ENCODE measurements around the gene RPS3A. TPM values are rescaled to one million over a fixed set of nuclear protein-coding genes. Genes with fewer than 3 reads are reported as not detected.

The RPS3A gene
- total and polyA plus RNA-seq, 2 donors (not counting 3 experiments of a cell fraction or from before 2014, with no cell fraction given) = 1,367 to 1,494 TPM

GRCh38 chr4:151052785-151053184 lies 46.6 kb upstream of the RPS3A start:
- no peak overlapping the region for H3K4me3 ChIP-seq (replicated peaks in 1 of 3; ENCODE audit: insufficient read depth in 1 of 3, low read depth in 1 of 3, low read length in 3 of 3)
- no TSS peak for BruUV-seq (replicated peaks)
- CTCF ChIA-PET = no interaction called here

More at GRCh38 chr4:151052785-151053184, 46.6 kb upstream of the RPS3A start:
- Histone ChIP-seq H3K36me3 (ENCODE audit: control insufficient read depth in 2 of 2, extremely low read depth in 1 of 2, insufficient read depth in 2 of 2, low read length in 2 of 2) (no peaks in the 10 kb centered on the region), H2AFZ (ENCODE audit: low read depth, low read length) (no peak overlapping the region), H4K20me1 (replicated peaks; ENCODE audit: control insufficient read depth, extremely low read depth, insufficient read depth, low read length) (no peaks in the 10 kb centered on the region), H3K27ac (ENCODE audit: insufficient read depth, low read depth, low read length) (no peak overlapping the region), H3K4me1 (ENCODE audit: control insufficient read depth, extremely low read depth, insufficient read depth, low read length) (no peaks in the 10 kb centered on the region), H3K9ac (replicated peaks; ENCODE audit: extremely low read depth, insufficient read depth, low read length) (no peak overlapping the region), H3K4me2 (ENCODE audit: insufficient read depth, low read length) (no peak overlapping the region), H3K9me3 (replicated peaks; ENCODE audit: control insufficient read depth, insufficient read depth, low read length) (no peaks in the 10 kb centered on the region), H3K27me3 (ENCODE audit: control insufficient read depth in 2 of 2, insufficient read depth in 2 of 2, low read length in 2 of 2) (no peaks in the 10 kb centered on the region), H3K9me1 (replicated peaks; ENCODE audit: control insufficient read depth, extremely low read depth, insufficient read depth, low read length) (no peaks in the 10 kb centered on the region), H3K79me2 (ENCODE audit: control insufficient read depth, insufficient read depth, low read length) (no peaks in the 10 kb centered on the region)
- no peak for TF ChIP-seq CTCF (IDR thresholded peaks at IDR 0.05; ENCODE audit: extremely low read depth in 1 of 2, insufficient read depth in 1 of 2, low read depth in 1 of 2, low read length in 2 of 2)
- no peak for TF ChIP-seq MAX (IDR thresholded peaks at IDR 0.05; ENCODE audit: insufficient read depth, insufficient read length)
- TF ChIP-seq MYC (IDR thresholded peaks at IDR 0.05; ENCODE audit: low read depth, low read length) = no peak
- no peak for TF ChIP-seq EZH2 (IDR thresholded peaks at IDR 0.05; ENCODE audit: borderline replicate concordance, low read depth, low read length, severe bottlenecking)
- no peak for TF ChIP-seq POLR2A (IDR thresholded peaks at IDR 0.05; ENCODE audit: low read depth, low read length)
- TF ChIP-seq JUN (IDR thresholded peaks at IDR 0.05; ENCODE audit: borderline replicate concordance, insufficient read depth, insufficient read length, low read depth) = no peak
- TF ChIP-seq POLR2AphosphoS5 (IDR thresholded peaks at IDR 0.05; ENCODE audit: insufficient read depth, low read depth, low read length) = no peak
- dilution Hi-C loops (cut with MboI; ENCODE audit: extremely low pct_ligation_motif_present, low sequenced_read_pairs) (no loop called here), intact Hi-C loops (cut with micrococcal nuclease) (no loop called here)
- DNase-seq (ENCODE audit: low read depth, low spot score) (no peak), FAIRE-seq (no peak)
- POLR2A ChIA-PET = no interaction called here

Data from endothelial cell of umbilical vein (primary cell).